ENCODE measurements around the gene SLC5A10.
"Not testable (repeated sequence)": the region's sequence is repeated elsewhere in the genome, so short reads cannot be mapped to it uniquely, and the experiment has no call there.

Gene SLC5A10

GRCh38 chr17:19017804-19018599 lies 66.0 kb downstream of the SLC5A10 start:
- CTCF ChIA-PET, result interaction anchor here (1.5 to 1.6 kb wide), 2 partner anchors 9 to 392 kb away, joined by 4 read pairs; no protein-coding TSS in a partner anchor
- DNase-seq (ENCODE audit: extremely low spot score), result no peak
- no peak for TF ChIP-seq CTCF (IDR thresholded peaks at IDR 0.05; ENCODE audit: control extremely low read depth, extremely low read depth, low read depth, missing control alignments)
- POLR2A ChIA-PET, result no interaction called here

GRCh38 chr17:19018600-19018950 lies 66.6 kb downstream of the SLC5A10 start:
- ChIA-PET CTCF (interaction anchor here (1.5 to 1.6 kb wide), 2 partner anchors 10 to 393 kb away, joined by 4 read pairs; no protein-coding TSS in a partner anchor), POLR2A (no interaction called here)
- TF ChIP-seq CTCF (IDR thresholded peaks at IDR 0.05; ENCODE audit: control extremely low read depth, extremely low read depth, low read depth, missing control alignments), result no peak
- no peak for DNase-seq (ENCODE audit: extremely low spot score)

- POLR2A ChIA-PET, result no interaction called here
- TF ChIP-seq CTCF (IDR thresholded peaks at IDR 0.05; ENCODE audit: control extremely low read depth, extremely low read depth, low read depth, missing control alignments), result no peak
- DNase-seq (ENCODE audit: extremely low spot score), result no peak
- CTCF ChIA-PET, result interaction anchor here (1.5 to 1.7 kb wide), 3 partner anchors 10 to 394 kb away, joined by 4 read pairs; no protein-coding TSS in a partner anchor
Measured at GRCh38 chr17:19019041-19019941, 67.3 kb downstream of the SLC5A10 start.

GRCh38 chr17:19020016-19020415 lies 68.1 kb downstream of the SLC5A10 start:
- no peak for TF ChIP-seq CTCF (IDR thresholded peaks at IDR 0.05; ENCODE audit: control extremely low read depth, extremely low read depth, low read depth, missing control alignments)
- ChIA-PET POLR2A (no interaction called here), CTCF (interaction anchor here (1.7 kb wide), 1 partner anchor 59 kb away, joined by 4 read pairs; no protein-coding TSS in a partner anchor)
- DNase-seq (ENCODE audit: extremely low spot score), result no peak

- DNase-seq (ENCODE audit: extremely low spot score); POLR2A ChIA-PET; CTCF ChIA-PET: not testable (repeated sequence)
Measured at GRCh38 chr17:19021011-19021621, 69.2 kb downstream of the SLC5A10 start.

GRCh38 chr17:19021622-19022083 lies 69.7 kb downstream of the SLC5A10 start:
- no peak for DNase-seq (ENCODE audit: extremely low spot score)
- TF ChIP-seq CTCF (IDR thresholded peaks at IDR 0.05; ENCODE audit: control extremely low read depth, extremely low read depth, low read depth, missing control alignments), result no peak
- ChIA-PET CTCF (interaction anchor here (3.5 kb wide), 1 partner anchor 61 kb away, joined by 14 read pairs; no protein-coding TSS in a partner anchor), POLR2A (no interaction called here)

All from GM10248 (cell line).